Gastroesophageal sphincter (tissue), 4 donors: ENCODE results near the gene PPP2R3B. TPM values are rescaled to one million over a fixed set of nuclear protein-coding genes. Genes with fewer than 3 reads are reported as not detected.
"Not testable (repeated sequence)": the region's sequence is repeated elsewhere in the genome, so short reads cannot be mapped to it uniquely, and the experiment has no call there.

Source experiments
- ATAC-seq: fragments of 150-250 bp; one replicate; pipeline ENCODE4 v1.9.1; 2016; ENCODE audit warnings: mild to moderate bottlenecking, moderate library complexity
- H3K27ac ChIP-seq, 4 donors: fragments of 200-600 bp; sonication (generic) in 3 of 4; 1 replicate in 3 of 4; 2 replicates in 1 of 4; pipeline ENCODE4 v1.5.1; 2016 to 2019
- H3K27me3 ChIP-seq: fragments of 200-600 bp; sonication (generic); one replicate; pipeline ENCODE4 v1.5.1; 2019
- H3K36me3 ChIP-seq, 2 donors: fragments of 200-600 bp; sonication (generic); one replicate each; pipeline ENCODE4 v1.5.1; 2019; ENCODE audit warnings: control low read depth in 1 of 2
- H3K4me1 ChIP-seq, 3 donors: fragments of 200-600 bp; sonication (generic); 1 replicate in 2 of 3; 2 replicates in 1 of 3; pipeline ENCODE4 v1.5.1; 2016 to 2019; ENCODE audit warnings: control low read depth in 2 of 3
- H3K4me3 ChIP-seq, 2 donors: fragments of 200-600 bp; sonication (generic); one replicate each; pipeline ENCODE4 v1.5.1; 2019; ENCODE audit warnings: mild to moderate bottlenecking in 1 of 2, moderate library complexity in 1 of 2
- H3K9me3 ChIP-seq, 3 donors: fragments of 200-600 bp; sonication (generic); one replicate each; pipeline ENCODE4 v1.5.1; 2017 to 2019; ENCODE audit warnings: control low read depth in 2 of 3
- CTCF ChIP-seq, 4 experiments: fragments of 200-600 bp in 2 of 4; fragments of 450-650 bp in 2 of 4; sonication (generic) in 1 of 4; IDR thresholded peaks; one replicate each; pipeline ENCODE4 v1.5.1; 2017 to 2019; ENCODE audit warnings: antibody characterized with exemption in 4 of 4, mild to moderate bottlenecking in 2 of 4, moderate library complexity in 2 of 4
- EP300 ChIP-seq: sonication (generic); formaldehyde crosslinking; IDR thresholded peaks from one replicate; pipeline ENCODE4 v1.6.1; 2017; ENCODE audit warnings: antibody characterized with exemption, mild to moderate bottlenecking
- POLR2A ChIP-seq, 2 donors: fragments of 450-650 bp; IDR thresholded peaks; one replicate each; pipeline ENCODE4 v1.6.1; 2017; ENCODE audit warnings: antibody characterized with exemption in 2 of 2, mild to moderate bottlenecking in 2 of 2, moderate library complexity in 1 of 2
- POLR2AphosphoS5 ChIP-seq: sonication (generic); formaldehyde crosslinking; IDR thresholded peaks from one replicate; pipeline ENCODE4 v1.6.1; 2017; ENCODE audit warnings: antibody characterized with exemption
- WGBS, 2 donors: methylation state at CpG; one replicate each; pipeline ENCODE4 v1.1.5; 2018; ENCODE audit warnings: low coverage in 1 of 2; 5-methylcytosine and 5-hydroxymethylcytosine counted together
- total RNA-seq, 4 donors: library from RNA; depleted of rRNA; stranded (reverse); fragments of >200 nt; gene quantifications; one replicate each; pipeline ENCODE4 v1.1.0, GENCODE V29; 2016

PPP2R3B gene
- total RNA-seq, 4 donors from 2014 or later: 3.8 to 6.5 (median 5.1) TPM

- TF ChIP-seq CTCF (IDR thresholded peaks at IDR 0.05) (no peak), EP300 (no peak), POLR2AphosphoS5 (no peak), POLR2A (IDR thresholded peaks at IDR 0.05) (no peak)
Measured at GRCh38 chrX:378443-378842, 8.3 kb downstream of the PPP2R3B start.

GRCh38 chrX:376206-376605, 10.5 kb downstream of the PPP2R3B start:
- H3K27ac ChIP-seq, H3K9me3 ChIP-seq, H3K36me3 ChIP-seq, ATAC-seq, H3K4me3 ChIP-seq: not testable (repeated sequence)
- 100% methylated on average over 2 of the region's 16 CpGs; no CpG with 5 or more reads in 1 of the 2 donors for WGBS, 2 donors
- H3K4me1 ChIP-seq: peaks cover 0 to 27% (median 11%) of the 10 kb centered on the region in 3 donors
- H3K27me3 ChIP-seq: peaks cover 61% of the 10 kb centered on the region

More at GRCh38 chrX:378443-378842, 8.3 kb downstream of the PPP2R3B start:
- H3K4me1 ChIP-seq: peaks cover 0 to 18% (median 5%) of the 10 kb centered on the region in 3 donors
- 77 to 80% methylated on average over 13 of the region's 13 CpGs for WGBS, 2 donors
- H3K4me3 ChIP-seq: no peak overlapping the region
- no peak overlapping the region for H3K27ac ChIP-seq
- no peaks in the 10 kb centered on the region for H3K9me3 ChIP-seq
- ATAC-seq: no peak
- no peaks in the 10 kb centered on the region for H3K36me3 ChIP-seq
- peaks cover 38% of the 10 kb centered on the region for H3K27me3 ChIP-seq

GRCh38 chrX:375181-376036, 11.3 kb downstream of the PPP2R3B start:
- 83 to 90% methylated on average over 2 to 10 of the region's 38 CpGs for WGBS, 2 donors
- no peaks in the 10 kb centered on the region for H3K9me3 ChIP-seq
- no peak overlapping the region for H3K27ac ChIP-seq
- peaks cover 0 to 10% of the 10 kb centered on the region in 2 donors for H3K36me3 ChIP-seq
- no peak for TF ChIP-seq CTCF (IDR thresholded peaks at IDR 0.05)
- TF ChIP-seq POLR2AphosphoS5: no peak
- no peak for TF ChIP-seq EP300
- TF ChIP-seq POLR2A (IDR thresholded peaks at IDR 0.05): no peak
- H3K4me3 ChIP-seq: no peak overlapping the region
- no peak for ATAC-seq
- peaks cover 69% of the 10 kb centered on the region for H3K27me3 ChIP-seq
- H3K4me1 ChIP-seq: peaks cover 0 to 27% (median 11%) of the 10 kb centered on the region in 3 donors

DNA sequence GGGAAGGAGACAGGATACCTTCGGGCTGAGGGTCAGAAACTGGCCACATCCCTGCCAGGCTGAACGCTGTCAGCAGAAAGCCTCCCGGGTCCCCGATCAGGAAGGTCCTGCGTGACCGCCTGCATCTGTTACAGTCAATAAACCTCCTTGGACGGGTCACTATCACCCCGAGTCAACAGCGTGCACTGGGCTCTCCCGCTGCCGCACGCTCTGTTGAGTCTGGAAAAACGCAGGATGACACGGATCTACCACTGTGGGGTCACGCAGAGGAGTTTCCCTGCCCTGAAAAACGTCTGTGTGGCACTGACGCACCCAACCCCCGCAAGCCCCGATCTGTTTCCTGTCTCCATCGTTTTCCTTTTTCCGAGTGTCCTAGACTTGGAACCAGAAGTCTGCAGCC, 12.1 kb downstream of the PPP2R3B start:
- H3K9me3 ChIP-seq: no peaks in the 10 kb centered on the region
- WGBS, 2 donors: 0 to 8% methylated on average over 2 to 12 of the region's 21 CpGs
- peaks cover 0 to 27% (median 11%) of the 10 kb centered on the region in 3 donors for H3K4me1 ChIP-seq
- peak overlapping the region in 1 of 2 donors; percentile 47 for H3K4me3 ChIP-seq
- no peak overlapping the region for H3K27ac ChIP-seq
- H3K36me3 ChIP-seq: peaks cover 0 to 10% of the 10 kb centered on the region in 2 donors
- ATAC-seq: no peak
- no peak for TF ChIP-seq EP300
- TF ChIP-seq POLR2AphosphoS5: no peak
- no peak for TF ChIP-seq POLR2A (IDR thresholded peaks at IDR 0.05)
- TF ChIP-seq CTCF (IDR thresholded peaks at IDR 0.05): no peak
- H3K27me3 ChIP-seq: peaks cover 77% of the 10 kb centered on the region

- H3K27ac ChIP-seq: no peak overlapping the region
- ATAC-seq: no peak
- H3K4me3 ChIP-seq: peak overlapping the region; percentile 20 to 47
- 0% methylated on average over 6 of the region's 93 CpGs; no CpG with 5 or more reads in 1 of the 2 donors for WGBS, 2 donors
- H3K9me3 ChIP-seq: no peaks in the 10 kb centered on the region
- TF ChIP-seq CTCF (IDR thresholded peaks at IDR 0.05) (no peak), POLR2AphosphoS5 (no peak), POLR2A (IDR thresholded peaks at IDR 0.05) (no peak), EP300 (no peak)
- peaks cover 0 to 10% of the 10 kb centered on the region in 2 donors for H3K36me3 ChIP-seq
- peaks cover 78% of the 10 kb centered on the region for H3K27me3 ChIP-seq
- peaks cover 0 to 27% (median 11%) of the 10 kb centered on the region in 3 donors for H3K4me1 ChIP-seq
Measured at GRCh38 chrX:373641-374471, 12.9 kb downstream of the PPP2R3B start.
